HG03196 (cell line): ENCODE data around the gene TNRC18.
"Not testable (repeated sequence)": the region's sequence is repeated elsewhere in the genome, so short reads cannot be mapped to it uniquely, and the experiment has no call there.

Experiments
- ATAC-seq: cut with Tn5 transposase; IDR thresholded peaks from one replicate; pipeline ENCODE4 v1.9.1; 2021; ENCODE audit not compliant: unreplicated experiment

Gene TNRC18

DNA sequence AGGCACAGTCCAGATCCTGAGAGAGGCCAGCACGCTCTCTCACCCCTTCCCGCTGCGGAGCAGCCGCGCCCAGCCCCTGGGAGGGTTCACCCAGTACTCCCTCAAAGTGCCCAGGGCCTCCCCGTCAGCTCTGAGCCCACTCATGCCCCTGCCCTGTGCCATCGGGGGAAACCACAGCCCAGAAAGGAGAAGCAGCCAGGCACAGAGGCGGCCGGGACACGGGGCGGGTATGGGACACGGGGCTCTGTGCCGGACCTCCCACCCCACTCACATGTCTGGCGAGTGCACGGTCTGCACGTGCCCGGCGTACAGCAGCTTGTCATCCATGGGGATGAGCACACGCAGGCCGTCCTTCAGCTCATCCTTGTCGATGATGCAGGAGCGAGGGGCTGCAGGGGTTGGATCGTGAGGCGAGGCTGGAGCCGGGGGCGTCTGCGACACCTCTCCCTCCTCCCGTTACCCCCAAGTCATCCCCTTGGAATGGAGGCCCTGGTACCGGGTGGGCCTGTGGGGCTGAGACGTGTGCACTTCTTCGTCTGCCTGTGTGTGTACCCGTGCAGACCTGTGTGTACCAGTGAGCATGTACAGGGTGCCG is 102.7 kb downstream of the TNRC18 start:
- no peak for ATAC-seq

GRCh38 chr7:5320391-5320790 is 103.2 kb downstream of the TNRC18 start:
- ATAC-seq, result no peak

DNA sequence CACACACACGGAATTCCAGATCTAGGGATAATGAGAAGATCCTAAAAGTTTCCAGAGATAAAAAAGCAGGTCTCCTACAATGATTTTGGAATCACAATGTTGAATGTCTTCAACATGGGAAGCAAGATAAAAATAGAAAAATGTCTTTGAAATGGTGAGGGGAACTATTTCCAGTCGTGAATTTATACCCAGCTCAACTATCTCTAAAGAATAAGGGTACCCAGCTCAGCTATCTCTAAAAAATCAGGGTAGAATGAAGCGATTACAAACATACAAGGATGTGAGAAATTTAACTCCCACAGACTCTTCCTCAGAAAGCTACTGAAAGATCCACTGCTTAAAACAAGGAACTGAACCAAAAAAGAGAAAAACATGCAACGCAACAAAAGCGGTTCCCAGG is 105.0 kb downstream of the TNRC18 start:
- ATAC-seq, result not testable (repeated sequence)

- ATAC-seq, result no peak
Measured at GRCh38 chr7:5315761-5316160, 107.9 kb downstream of the TNRC18 start.

DNA sequence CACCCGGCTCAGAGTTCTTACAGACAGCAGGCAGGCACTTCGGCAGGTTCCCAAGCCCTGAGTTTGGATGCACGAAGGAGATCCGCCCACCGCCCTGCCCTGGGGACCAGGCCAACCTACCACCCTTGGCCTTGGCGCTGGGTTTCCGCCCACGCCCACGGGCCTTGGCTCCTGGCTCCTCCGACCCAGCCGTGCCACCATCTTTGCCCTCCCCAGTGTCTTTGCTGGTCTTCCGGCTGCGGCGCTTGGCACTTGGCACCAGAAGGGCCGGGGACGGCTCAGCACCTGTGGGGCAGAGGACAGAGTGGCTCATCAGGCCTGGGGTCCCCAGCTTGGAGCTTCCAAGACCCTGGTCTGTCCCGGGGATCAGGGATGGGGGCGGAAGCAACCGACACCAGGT is 108.8 kb downstream of the TNRC18 start:
- ATAC-seq, result no peak

DNA sequence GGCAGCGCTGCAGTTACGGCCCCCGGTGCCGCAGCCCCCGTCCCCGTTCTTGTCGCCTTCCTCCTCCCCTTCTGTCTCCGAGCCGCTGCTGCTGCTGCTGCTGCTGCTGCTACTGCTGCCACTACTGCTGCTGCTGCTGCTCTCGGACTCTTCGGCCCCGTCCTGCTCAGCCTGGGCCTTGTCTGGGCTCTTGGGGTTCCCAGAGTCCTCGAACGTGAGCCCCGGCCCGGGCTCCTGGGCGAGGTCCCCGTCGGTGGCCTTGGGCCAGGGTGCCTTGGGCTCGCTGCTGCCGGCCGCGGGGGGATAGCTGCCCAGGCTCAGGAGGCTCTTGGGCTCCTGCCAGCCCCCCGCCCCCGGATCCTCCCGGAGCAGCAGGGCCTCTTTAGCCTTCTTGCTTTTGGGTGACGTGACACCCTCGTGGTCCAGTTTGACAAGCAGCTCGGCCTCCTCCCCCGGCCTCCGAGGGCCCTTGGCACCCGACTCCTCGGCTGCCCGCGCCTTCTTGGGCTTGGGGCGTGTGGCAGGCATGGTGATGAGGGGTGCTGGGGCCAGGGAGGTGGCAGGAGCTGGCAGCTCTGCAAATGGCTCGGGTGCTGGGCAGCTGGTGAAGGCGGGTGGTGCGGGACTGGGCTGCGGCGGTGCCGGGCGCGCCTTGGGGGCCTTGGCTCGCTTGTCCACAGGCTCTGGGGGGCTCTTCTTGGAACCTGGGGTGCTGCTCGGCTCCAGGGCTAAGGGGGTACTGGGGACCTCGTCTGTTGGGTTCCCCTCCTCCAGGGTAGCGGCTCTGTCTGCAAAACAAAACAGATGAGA is 110.4 kb downstream of the TNRC18 start:
- ATAC-seq, result not testable (repeated sequence)

- ATAC-seq, result not testable (repeated sequence)
Measured at GRCh38 chr7:5312276-5313070, 111.2 kb downstream of the TNRC18 start.

- ATAC-seq, result no peak
Measured at GRCh38 chr7:5310822-5311405, 112.7 kb downstream of the TNRC18 start.

- ATAC-seq, result no peak
Measured at GRCh38 chr7:5309146-5309545, 114.5 kb downstream of the TNRC18 start.

- ATAC-seq, result not testable (repeated sequence)
Measured at GRCh38 chr7:5307221-5308142, 116.2 kb downstream of the TNRC18 start.

DNA sequence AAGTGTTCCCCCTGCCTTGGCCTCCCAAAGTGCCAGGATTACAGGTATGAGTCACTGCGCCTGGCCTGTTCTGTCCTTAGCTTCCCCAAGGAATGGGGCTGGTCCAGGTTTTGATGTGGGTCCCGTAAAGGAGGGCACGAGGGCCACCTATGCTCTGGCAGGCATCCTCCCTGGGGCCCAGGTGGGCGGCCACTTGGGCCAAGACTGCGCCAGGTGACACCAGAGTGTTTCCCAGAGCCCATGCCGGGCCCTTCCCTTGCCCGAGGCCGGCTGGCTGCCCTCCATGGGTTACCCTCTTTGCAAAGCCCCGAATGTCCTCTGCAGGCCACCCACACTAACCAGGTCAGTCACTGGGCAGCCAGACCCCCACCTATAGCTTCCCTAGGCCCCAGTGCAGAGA is 118.6 kb downstream of the TNRC18 start:
- not testable (repeated sequence) for ATAC-seq

DNA sequence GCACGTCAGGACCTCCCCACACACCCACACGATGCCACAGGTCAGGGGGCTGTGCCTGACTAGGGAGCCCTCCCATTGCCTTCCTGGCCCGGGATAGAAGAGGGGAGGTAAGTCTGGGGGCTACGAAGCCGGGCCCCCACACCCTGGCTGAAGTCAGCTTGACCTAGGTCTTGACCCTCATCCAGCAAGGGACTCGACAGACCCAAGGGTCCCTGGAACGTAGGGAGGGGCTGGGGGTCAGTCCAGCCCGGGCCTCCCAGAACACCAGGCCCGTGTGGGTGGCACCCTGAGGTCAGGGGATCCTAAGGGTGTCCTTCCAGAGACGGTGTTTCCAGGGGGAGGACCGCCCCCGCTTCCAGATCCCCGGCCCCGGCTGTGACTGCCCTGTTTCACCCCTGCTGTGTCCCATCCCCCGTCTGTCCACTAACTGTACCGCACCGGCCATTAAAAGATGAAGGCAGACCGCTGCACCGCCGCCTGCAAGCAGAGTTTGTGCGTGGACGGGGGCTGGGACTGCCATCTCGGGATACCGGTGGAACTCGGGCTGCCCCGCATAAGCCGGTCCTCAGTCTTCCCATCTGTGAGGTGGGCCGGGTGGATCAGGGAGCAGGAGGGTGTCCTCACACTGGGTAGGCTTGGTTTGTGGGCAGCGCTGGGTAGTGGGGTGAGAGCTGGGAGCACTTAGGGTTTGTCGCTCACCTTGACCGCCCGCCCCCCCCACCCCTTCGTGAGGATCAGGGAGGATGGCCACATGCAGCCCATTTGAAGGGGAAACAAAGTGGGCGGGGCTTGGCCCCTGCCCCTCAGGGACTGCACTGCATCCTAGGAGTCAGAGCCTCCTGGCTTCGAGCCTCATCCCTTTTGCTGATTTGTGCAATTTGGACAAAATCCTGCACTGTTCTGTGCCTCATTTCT is 119.8 kb downstream of the TNRC18 start:
- ATAC-seq, result no peak

DNA sequence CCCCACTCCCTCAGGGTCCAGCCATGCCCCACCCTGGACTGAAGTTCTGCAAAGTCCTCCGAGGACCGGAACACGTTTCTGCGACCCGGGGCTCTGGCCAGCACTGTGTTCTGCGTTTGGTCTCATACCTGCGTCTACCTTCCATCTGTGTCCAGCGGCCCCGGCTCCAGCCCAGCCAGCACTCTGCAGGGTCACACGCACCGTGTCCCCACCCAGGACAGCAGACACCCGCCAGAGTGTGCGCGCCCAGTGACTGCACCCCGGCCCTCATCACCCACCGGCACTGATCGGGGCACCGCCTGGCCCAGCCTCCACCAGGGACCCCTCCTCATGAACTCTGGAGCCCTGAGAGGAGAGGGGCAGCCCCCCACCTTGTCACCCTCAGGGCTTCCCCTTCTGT is 120.6 kb downstream of the TNRC18 start:
- ATAC-seq, result no peak

- no peak for ATAC-seq
Measured at GRCh38 chr7:5302577-5302976, 121.1 kb downstream of the TNRC18 start.

DNA sequence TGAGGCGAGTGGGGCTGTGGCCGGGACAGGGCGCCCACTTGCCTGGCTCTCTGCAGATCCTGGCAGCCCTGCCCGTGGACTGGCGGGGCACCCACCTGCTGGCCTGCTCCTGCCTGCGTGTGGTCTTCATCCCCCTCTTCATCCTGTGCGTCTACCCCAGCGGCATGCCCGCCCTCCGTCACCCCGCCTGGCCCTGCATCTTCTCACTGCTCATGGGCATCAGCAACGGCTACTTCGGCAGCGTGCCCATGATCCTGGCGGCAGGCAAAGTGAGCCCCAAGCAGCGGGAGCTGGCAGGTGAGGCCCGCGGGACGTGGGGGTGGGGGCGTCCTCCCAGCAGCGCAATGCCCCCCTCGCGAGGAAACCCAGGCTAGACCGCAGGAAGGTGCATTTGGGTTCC is 123.3 kb downstream of the TNRC18 start:
- no peak for ATAC-seq

DNA sequence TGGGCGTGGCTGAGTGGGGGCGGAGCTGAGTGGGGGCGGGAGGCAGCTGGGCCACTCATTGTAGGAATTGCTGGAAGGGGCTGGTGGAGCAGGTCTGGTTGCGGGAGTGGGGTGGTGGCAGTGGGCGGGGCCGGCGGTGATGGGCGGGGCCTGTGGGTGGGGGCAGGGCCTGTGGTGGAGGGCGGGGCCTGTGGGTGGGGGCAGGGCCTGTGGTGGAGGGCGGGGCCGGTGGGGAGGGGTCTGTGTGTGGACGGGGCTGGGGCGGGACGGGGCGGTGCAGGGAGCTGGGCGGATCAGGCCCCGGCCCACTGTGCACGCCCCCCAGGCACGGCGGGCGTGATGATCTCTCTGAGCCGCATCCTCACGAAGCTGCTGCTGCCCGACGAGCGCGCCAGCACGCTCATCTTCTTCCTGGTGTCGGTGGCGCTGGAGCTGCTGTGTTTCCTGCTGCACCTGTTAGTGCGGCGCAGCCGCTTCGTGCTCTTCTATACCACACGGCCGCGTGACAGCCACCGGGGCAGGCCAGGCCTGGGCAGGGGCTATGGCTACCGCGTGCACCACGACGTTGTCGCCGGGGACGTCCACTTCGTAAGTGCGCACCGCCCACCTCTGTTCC is 126.9 kb downstream of the TNRC18 start:
- ATAC-seq, result no peak

DNA sequence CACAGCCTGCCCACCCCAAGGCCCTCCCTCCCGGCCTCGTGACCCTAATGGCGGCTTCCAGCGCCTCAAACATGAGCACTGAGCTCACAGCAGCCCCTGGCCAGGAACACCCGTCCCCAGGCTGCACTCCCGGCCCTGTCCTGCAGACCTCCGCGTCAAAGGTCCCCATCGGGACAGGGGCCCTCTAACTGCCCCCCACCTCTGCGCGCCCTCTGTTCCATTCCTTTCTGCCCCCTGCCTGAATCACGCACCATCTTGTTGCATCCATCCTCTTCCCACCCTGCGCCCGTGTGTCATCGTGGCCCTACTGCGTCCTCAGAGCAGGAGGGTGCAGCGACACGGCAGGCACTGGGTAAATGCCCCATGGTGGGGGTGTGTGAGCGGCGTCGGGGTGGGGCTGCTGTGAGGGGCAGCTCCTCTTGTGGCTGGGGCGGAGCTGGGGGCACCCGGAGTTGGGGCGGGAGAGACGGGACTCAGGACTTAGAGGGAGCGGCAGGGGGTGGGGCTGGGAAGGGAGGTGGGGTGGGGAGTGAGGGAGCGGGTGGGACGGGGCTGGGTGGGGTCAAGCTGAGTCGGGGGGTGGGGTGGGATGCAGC is 127.5 kb downstream of the TNRC18 start:
- no peak for ATAC-seq
